Panc1 (cell line): Measurements from ENCODE around the gene BATF3. TPM values are rescaled to one million over a fixed set of nuclear protein-coding genes. Genes with fewer than 3 reads are reported as not detected.

ENCODE experiments used
- ATAC-seq: fragments of 200-7000 bp; cut with Tn5 transposase; 2 replicates; pipeline ENCODE4 v1.9.1; 2020; ENCODE audit warnings: mild to moderate bottlenecking, moderate library complexity
- BruUV-seq: library from RNA; stranded (reverse); fragments of 400-500 nt; replicated peaks from 2 replicates; lab custom pipeline; 2021; lab: Mats Ljungman, UMichigan
- CTCF ChIA-PET: fragments of 300-600 bp; sonication (Branson Sonifier 250); formaldehyde crosslinking; loops from one replicate; lab custom pipeline; 2022; ENCODE audit warnings: antibody characterized with exemption; lab: Charles Lee
- POLR2A ChIA-PET: fragments of 300-600 bp; sonication (Branson Sonifier 250); formaldehyde crosslinking; loops from one replicate; lab custom pipeline; 2022; ENCODE audit warnings: antibody characterized with exemption; lab: Charles Lee
- DNase-seq: peaks from one replicate; pipeline ENCODE4 v3.0.0-alpha.2; 2010; ENCODE audit warnings: low read depth, low spot score
- H3K27ac ChIP-seq: 2 replicates; pipeline ENCODE4 v1.5.1; 2011; ENCODE audit warnings: mild to moderate bottlenecking, low read length, inconsistent platforms
- H3K27me3 ChIP-seq: fragments of 200-500 bp; sonication (Bioruptor generic); 2 replicates; pipeline ENCODE4 v1.6.0; 2014; ENCODE audit warnings: low read length, inconsistent platforms; ENCODE audit not compliant: control insufficient read depth, insufficient read depth
- H3K36me3 ChIP-seq: fragments of 200-500 bp; sonication (Bioruptor generic); 2 replicates; pipeline ENCODE4 v1.5.1; 2014; ENCODE audit warnings: inconsistent platforms, mild to moderate bottlenecking, low read length, moderate library complexity; ENCODE audit not compliant: control insufficient read depth, insufficient read depth
- H3K4me1 ChIP-seq: 2 replicates; pipeline ENCODE4 v1.5.1; 2011; ENCODE audit warnings: inconsistent platforms, mild to moderate bottlenecking, low read length, moderate library complexity; ENCODE audit not compliant: control insufficient read depth, insufficient read depth
- H3K4me3 ChIP-seq, 2 experiments: 2 replicates each; pipeline ENCODE4 v1.5.1; 2011 to 2012; ENCODE audit warnings: low read depth in 2 of 2, low read length in 2 of 2, mild to moderate bottlenecking in 2 of 2, inconsistent platforms in 1 of 2, moderate library complexity in 1 of 2
- H3K9me3 ChIP-seq: fragments of 200-500 bp; sonication (Bioruptor generic); 2 replicates; pipeline ENCODE4 v1.5.1; 2014; ENCODE audit warnings: low read depth, mild to moderate bottlenecking, inconsistent platforms, low read length, moderate library complexity; ENCODE audit not compliant: control insufficient read depth, insufficient read depth
- POLR2AphosphoS5 ChIP-seq: IDR thresholded peaks from 2 replicates; pipeline ENCODE4 v1.6.1; 2012; ENCODE audit warnings: mild to moderate bottlenecking, low read depth, low read length, moderate library complexity
- SIN3A ChIP-seq: IDR thresholded peaks from 2 replicates; pipeline ENCODE4 v1.6.1; 2012; ENCODE audit warnings: low read depth, mild to moderate bottlenecking, low read length, moderate library complexity, borderline replicate concordance; ENCODE audit not compliant: insufficient read depth
- TCF7L2 ChIP-seq: IDR thresholded peaks from 2 replicates; pipeline ENCODE4 v1.6.1; 2011; ENCODE audit warnings: mild to moderate bottlenecking, low read depth, low read length, inconsistent platforms
- in situ Hi-C: cut with HindIII; loops from 2 replicates; pipeline ENCODE4 v1.10.0; 2016; ENCODE audit warnings: low sequenced_read_pairs, low pct_unique_long_range_greater_than_20kb
- intact Hi-C: fragments of 100-400 bp; cut with micrococcal nuclease; formaldehyde crosslinking; loops from one replicate; pipeline ENCODE4 v1.10.0; 2022; ENCODE audit not compliant: unreplicated experiment
- total RNA-seq: library from RNA; stranded (reverse); gene quantifications from one replicate; pipeline ENCODE4 v1.2.1, GENCODE V29; 2021; ENCODE audit not compliant: unreplicated experiment
- TF ChIP-seq, protein P1 (sequence below): fragments of 450-650 bp; IDR thresholded peaks from 2 replicates; pipeline ENCODE4 v1.5.1; 2017; ENCODE audit warnings: mild to moderate bottlenecking
- TF ChIP-seq, protein P2 (sequence below), 2 experiments: IDR thresholded peaks; 2 replicates each; pipeline ENCODE4 v1.6.1; 2011 to 2012; ENCODE audit warnings: low read depth in 2 of 2, control low read depth in 1 of 2, low read length in 1 of 2, mild to moderate bottlenecking in 1 of 2, moderate library complexity in 1 of 2; ENCODE audit not compliant: insufficient read depth in 1 of 2

The BATF3 gene
- total RNA-seq, 1 experiment from 2014 or later, result 2.4 TPM

DNA sequence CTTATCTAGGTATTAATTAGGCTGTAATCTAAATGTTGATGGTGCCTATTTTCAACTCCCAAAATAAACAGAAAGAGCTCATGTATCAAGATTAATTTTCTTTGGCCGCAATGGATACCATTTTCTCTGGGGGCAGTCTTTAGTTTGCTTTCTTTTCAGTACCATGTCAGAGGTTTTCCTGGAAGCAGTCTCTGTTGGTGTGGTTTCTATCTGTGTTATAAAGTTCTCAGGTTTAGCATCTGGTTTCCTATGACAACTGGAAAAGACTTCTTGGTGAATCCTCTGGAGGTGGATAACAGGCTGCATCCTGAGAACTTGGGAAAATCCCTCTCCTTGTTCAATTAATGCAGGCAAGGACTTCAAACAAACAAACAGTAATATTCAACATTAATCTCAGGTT is 38.7 kb upstream of the BATF3 start:
- BruUV-seq, result no TSS peak
- Histone ChIP-seq H3K4me3 (no peak overlapping the region), H3K27me3 (no peaks in the 10 kb centered on the region), H3K27ac (no peak overlapping the region), H3K4me1 (no peaks in the 10 kb centered on the region), H3K9me3 (no peaks in the 10 kb centered on the region), H3K36me3 (no peaks in the 10 kb centered on the region)
- intact Hi-C loops (no loop called here), in situ Hi-C loops (no loop called here)
- DNase-seq (no peak), ATAC-seq (no peak)
- no peak for TF ChIP-seq TCF7L2
- TF ChIP-seq, protein P1, sequence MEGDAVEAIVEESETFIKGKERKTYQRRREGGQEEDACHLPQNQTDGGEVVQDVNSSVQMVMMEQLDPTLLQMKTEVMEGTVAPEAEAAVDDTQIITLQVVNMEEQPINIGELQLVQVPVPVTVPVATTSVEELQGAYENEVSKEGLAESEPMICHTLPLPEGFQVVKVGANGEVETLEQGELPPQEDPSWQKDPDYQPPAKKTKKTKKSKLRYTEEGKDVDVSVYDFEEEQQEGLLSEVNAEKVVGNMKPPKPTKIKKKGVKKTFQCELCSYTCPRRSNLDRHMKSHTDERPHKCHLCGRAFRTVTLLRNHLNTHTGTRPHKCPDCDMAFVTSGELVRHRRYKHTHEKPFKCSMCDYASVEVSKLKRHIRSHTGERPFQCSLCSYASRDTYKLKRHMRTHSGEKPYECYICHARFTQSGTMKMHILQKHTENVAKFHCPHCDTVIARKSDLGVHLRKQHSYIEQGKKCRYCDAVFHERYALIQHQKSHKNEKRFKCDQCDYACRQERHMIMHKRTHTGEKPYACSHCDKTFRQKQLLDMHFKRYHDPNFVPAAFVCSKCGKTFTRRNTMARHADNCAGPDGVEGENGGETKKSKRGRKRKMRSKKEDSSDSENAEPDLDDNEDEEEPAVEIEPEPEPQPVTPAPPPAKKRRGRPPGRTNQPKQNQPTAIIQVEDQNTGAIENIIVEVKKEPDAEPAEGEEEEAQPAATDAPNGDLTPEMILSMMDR, result no peak
- TF ChIP-seq POLR2AphosphoS5, result no peak
- TF ChIP-seq, protein P2, sequence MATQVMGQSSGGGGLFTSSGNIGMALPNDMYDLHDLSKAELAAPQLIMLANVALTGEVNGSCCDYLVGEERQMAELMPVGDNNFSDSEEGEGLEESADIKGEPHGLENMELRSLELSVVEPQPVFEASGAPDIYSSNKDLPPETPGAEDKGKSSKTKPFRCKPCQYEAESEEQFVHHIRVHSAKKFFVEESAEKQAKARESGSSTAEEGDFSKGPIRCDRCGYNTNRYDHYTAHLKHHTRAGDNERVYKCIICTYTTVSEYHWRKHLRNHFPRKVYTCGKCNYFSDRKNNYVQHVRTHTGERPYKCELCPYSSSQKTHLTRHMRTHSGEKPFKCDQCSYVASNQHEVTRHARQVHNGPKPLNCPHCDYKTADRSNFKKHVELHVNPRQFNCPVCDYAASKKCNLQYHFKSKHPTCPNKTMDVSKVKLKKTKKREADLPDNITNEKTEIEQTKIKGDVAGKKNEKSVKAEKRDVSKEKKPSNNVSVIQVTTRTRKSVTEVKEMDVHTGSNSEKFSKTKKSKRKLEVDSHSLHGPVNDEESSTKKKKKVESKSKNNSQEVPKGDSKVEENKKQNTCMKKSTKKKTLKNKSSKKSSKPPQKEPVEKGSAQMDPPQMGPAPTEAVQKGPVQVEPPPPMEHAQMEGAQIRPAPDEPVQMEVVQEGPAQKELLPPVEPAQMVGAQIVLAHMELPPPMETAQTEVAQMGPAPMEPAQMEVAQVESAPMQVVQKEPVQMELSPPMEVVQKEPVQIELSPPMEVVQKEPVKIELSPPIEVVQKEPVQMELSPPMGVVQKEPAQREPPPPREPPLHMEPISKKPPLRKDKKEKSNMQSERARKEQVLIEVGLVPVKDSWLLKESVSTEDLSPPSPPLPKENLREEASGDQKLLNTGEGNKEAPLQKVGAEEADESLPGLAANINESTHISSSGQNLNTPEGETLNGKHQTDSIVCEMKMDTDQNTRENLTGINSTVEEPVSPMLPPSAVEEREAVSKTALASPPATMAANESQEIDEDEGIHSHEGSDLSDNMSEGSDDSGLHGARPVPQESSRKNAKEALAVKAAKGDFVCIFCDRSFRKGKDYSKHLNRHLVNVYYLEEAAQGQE (IDR thresholded peaks at IDR 0.05; ENCODE audit: insufficient read depth in 1 of 2, low read depth in 2 of 2, low read length in 1 of 2), result no peak
- no peak for TF ChIP-seq SIN3A
- ChIA-PET CTCF (no interaction called here), POLR2A (interaction anchor here (0.7 kb wide), 1 partner anchor 365 kb away, joined by 4 read pairs; no protein-coding TSS in a partner anchor)

DNA sequence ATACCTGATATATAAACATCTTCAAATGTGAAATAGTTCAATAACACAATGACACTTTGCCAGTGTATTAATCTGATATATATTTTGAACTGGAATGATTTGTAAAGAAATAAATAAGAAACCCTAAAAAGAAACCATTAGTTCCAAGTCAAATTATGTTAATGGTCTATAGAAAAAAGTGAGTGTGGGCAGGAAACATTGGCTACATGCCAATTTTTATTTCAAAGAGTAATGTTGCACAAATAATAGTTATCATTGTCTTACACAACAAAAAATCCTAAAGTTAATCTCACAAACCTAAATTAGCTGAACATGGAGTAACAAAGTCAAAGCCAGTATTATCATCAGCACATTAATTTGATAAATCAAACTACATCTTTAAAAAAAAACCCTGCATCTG is 37.9 kb upstream of the BATF3 start:
- in situ Hi-C loops (no loop called here), intact Hi-C loops (no loop called here)
- no peak for ATAC-seq
- TF ChIP-seq SIN3A (no peak), POLR2AphosphoS5 (no peak), TCF7L2 (no peak)
- TF ChIP-seq, protein P1, result no peak
- TF ChIP-seq, protein P2 (IDR thresholded peaks at IDR 0.05; ENCODE audit: insufficient read depth in 1 of 2, low read depth in 2 of 2, low read length in 1 of 2), result no peak
- no peaks in the 10 kb centered on the region for H3K4me1 ChIP-seq
- DNase-seq, result no peak
- H3K9me3 ChIP-seq, result no peaks in the 10 kb centered on the region
- no peak overlapping the region for H3K27ac ChIP-seq
- ChIA-PET POLR2A (interaction anchor here (0.7 kb wide), 1 partner anchor 29 kb away, joined by 3 read pairs; no protein-coding TSS in a partner anchor), CTCF (no interaction called here)
- no peaks in the 10 kb centered on the region for H3K27me3 ChIP-seq
- H3K36me3 ChIP-seq, result no peaks in the 10 kb centered on the region
- no peak overlapping the region for H3K4me3 ChIP-seq
- no TSS peak for BruUV-seq
